Naive thymus-derived CD4-positive, alpha-beta T cell (primary cell): ENCODE data around the gene DAPK1. TPM values are rescaled to one million over a fixed set of nuclear protein-coding genes. Genes with fewer than 3 reads are reported as not detected.
A peak's percentile ranks its signal among the peaks of the same experiment; 100 is the strongest.

Experiments used
- ATAC-seq: fragments of 150-1000 bp; cut with Tn5 transposase; 2 replicates; pipeline ENCODE4 v1.10.0; 2021; ENCODE audit warnings: mild to moderate bottlenecking, moderate library complexity
- CTCF ChIA-PET: fragments of 350-600 bp; sonication (Branson Sonifier 250); formaldehyde crosslinking; loops from one replicate; lab custom pipeline; 2021; ENCODE audit warnings: antibody characterized with exemption; lab: Charles Lee
- POLR2A ChIA-PET: fragments of 350-600 bp; sonication (Branson Sonifier 250); formaldehyde crosslinking; loops from one replicate; lab custom pipeline; 2021; ENCODE audit warnings: antibody characterized with exemption, inconsistent platforms; lab: Charles Lee
- DNase-seq, 9 donors: peaks; one replicate each; pipeline versions ENCODE4 v3.0.0 to v3.0.0-alpha.2; 2020 to 2022; ENCODE audit warnings: mixed read lengths in 1 of 9
- H3K27ac ChIP-seq: one replicate; pipeline ENCODE4 v1.7.0; 2013; ENCODE audit warnings: mild to moderate bottlenecking, low read depth, low read length, moderate library complexity
- H3K27me3 ChIP-seq, 2 donors: one replicate each; pipeline ENCODE4 v1.7.0; 2013; ENCODE audit warnings: low read length in 2 of 2, mild to moderate bottlenecking in 2 of 2, moderate library complexity in 2 of 2; ENCODE audit not compliant: control insufficient read depth in 2 of 2, insufficient read depth in 2 of 2
- H3K36me3 ChIP-seq, 3 experiments: 1 replicate in 2 of 3; 2 replicates in 1 of 3; pipeline ENCODE4 v1.7.0; 2013; ENCODE audit warnings: low read length in 3 of 3, mild to moderate bottlenecking in 3 of 3, moderate library complexity in 1 of 3; ENCODE audit not compliant: insufficient read depth in 3 of 3, control insufficient read depth in 2 of 3
- H3K4me1 ChIP-seq, 2 donors: one replicate each; pipeline ENCODE4 v1.7.0; 2013; ENCODE audit warnings: low read length in 2 of 2, mild to moderate bottlenecking in 2 of 2, moderate library complexity in 1 of 2; ENCODE audit not compliant: control insufficient read depth in 2 of 2, insufficient read depth in 2 of 2
- H3K4me3 ChIP-seq: 2 replicates; pipeline ENCODE4 v1.7.0; 2013; ENCODE audit warnings: mild to moderate bottlenecking, low read length
- H3K9me3 ChIP-seq, 3 experiments: 1 replicate in 2 of 3; 2 replicates in 1 of 3; pipeline ENCODE4 v1.7.0; 2013; ENCODE audit warnings: low read length in 3 of 3; ENCODE audit not compliant: control insufficient read depth in 2 of 3
- H3K27ac Mint-ChIP-seq, 9 donors: one replicate each; pipeline ENCODE4 v1.8.0; 2020 to 2022; ENCODE audit warnings: mixed read lengths in 9 of 9, mild to moderate bottlenecking in 8 of 9, moderate library complexity in 5 of 9, inconsistent platforms in 2 of 9
- H3K27me3 Mint-ChIP-seq, 5 donors: one replicate each; pipeline ENCODE4 v1.8.0; 2021 to 2022; ENCODE audit warnings: mixed read lengths in 5 of 5, mild to moderate bottlenecking in 1 of 5
- H3K36me3 Mint-ChIP-seq, 5 donors: one replicate each; pipeline ENCODE4 v1.8.0; 2020 to 2022; ENCODE audit warnings: mixed read lengths in 5 of 5, mild to moderate bottlenecking in 3 of 5, inconsistent platforms in 1 of 5
- H3K4me1 Mint-ChIP-seq, 7 donors: one replicate each; pipeline ENCODE4 v1.8.0; 2020 to 2022; ENCODE audit warnings: mixed read lengths in 7 of 7, mild to moderate bottlenecking in 3 of 7, inconsistent platforms in 1 of 7
- H3K4me3 Mint-ChIP-seq, 10 donors: one replicate each; pipeline ENCODE4 v1.8.0; 2020 to 2022; ENCODE audit warnings: mild to moderate bottlenecking in 10 of 10, mixed read lengths in 10 of 10, moderate library complexity in 6 of 10, inconsistent platforms in 2 of 10
- H3K9me3 Mint-ChIP-seq, 11 donors: one replicate each; pipeline ENCODE4 v1.8.0; 2020 to 2022; ENCODE audit warnings: mixed read lengths in 11 of 11, mild to moderate bottlenecking in 4 of 11, inconsistent platforms in 1 of 11, moderate library complexity in 1 of 11
- intact Hi-C, 2 donors: fragments of 100-400 bp; cut with micrococcal nuclease; formaldehyde crosslinking; loops; one replicate each; pipeline ENCODE4 v1.15.1; 2023
- polyA plus RNA-seq, 2 donors: library from polyadenylated mRNA; unstranded; fragments of 300-500 nt; fragmentation: Illumina TruSeq; gene quantifications; one replicate each; pipeline ENCODE4 v1.2.3, GENCODE V29; 2021
- total RNA-seq, 6 experiments: library from RNA in 5 of 6; stranded (reverse) in 5 of 6; gene quantifications; 1 replicate in 5 of 6; 2 replicates in 1 of 6; pipeline ENCODE4 v1.2.3 and lab custom pipeline; 2021 to 2026

DAPK1 gene
- total and polyA plus RNA-seq, 7 experiments from 2014 or later: 0.20 to 44.8 (median 1.9) TPM

- H3K36me3 Mint-ChIP-seq: peaks cover 0 to 3% (median 0%) of the 10 kb centered on the region in 5 donors
- peaks cover 0 to 38% (median 0%) of the 10 kb centered on the region in 5 donors for H3K27me3 Mint-ChIP-seq
- H3K4me3 Mint-ChIP-seq: no peak overlapping the region
- H3K9me3 Mint-ChIP-seq: no peaks in the 10 kb centered on the region
- peaks cover 22 to 50% (median 35%) of the 10 kb centered on the region in 7 donors for H3K4me1 Mint-ChIP-seq
- no peak for ATAC-seq
- Histone ChIP-seq H3K9me3 (no peaks in the 10 kb centered on the region), H3K27me3 (no peaks in the 10 kb centered on the region), H3K4me3 (no peak overlapping the region), H3K27ac (no peak overlapping the region), H3K36me3 (no peaks in the 10 kb centered on the region), H3K4me1 (peaks cover 0 to 29% of the 10 kb centered on the region in 2 donors)
- CTCF ChIA-PET: no interaction called here
- intact Hi-C loops: no loop called here
- POLR2A ChIA-PET: interaction anchor here (0.6 kb wide), 1 partner anchor 266 kb away, joined by 3 read pairs; no protein-coding TSS in a partner anchor
- H3K27ac Mint-ChIP-seq: peak overlapping the region in 3 of 9 donors; percentile 43 to 59 (median 56)
- DNase-seq: no peak
Observed at GRCh38 chr9:87706066-87706739, 208.5 kb downstream of the DAPK1 start.

GRCh38 chr9:87707805-87708506 is 210.3 kb downstream of the DAPK1 start:
- H3K27ac Mint-ChIP-seq: peak overlapping the region in 4 of 9 donors; percentile 17 to 78 (median 72)
- POLR2A ChIA-PET: interaction anchor here (0.7 to 5.9 kb wide), 2 partner anchors 18 to 25 kb away, joined by 3 to 51 read pairs; partner anchors contain the start of gene CTSL
- no peak for DNase-seq

GRCh38 chr9:87708546-87708945 is 210.9 kb downstream of the DAPK1 start:
- Mint-ChIP-seq H3K36me3 (peaks cover 0 to 3% (median 0%) of the 10 kb centered on the region in 5 donors), H3K4me3 (peak overlapping the region; percentile 58 to 81 (median 67)), H3K27ac (peak overlapping the region in 8 of 9 donors; percentile 26 to 96 (median 90)), H3K4me1 (peaks cover 26 to 61% (median 44%) of the 10 kb centered on the region in 7 donors), H3K9me3 (peaks cover 0 to 1% (median 0%) of the 10 kb centered on the region in 11 donors), H3K27me3 (peaks cover 0 to 33% (median 0%) of the 10 kb centered on the region in 5 donors)
- DNase-seq: no peak
- H3K36me3 ChIP-seq: no peaks in the 10 kb centered on the region
- ChIA-PET POLR2A (interaction anchor here (0.6 to 5.9 kb wide), 6 partner anchors 13 to 1218 kb away, joined by 3 to 51 read pairs (median 4); partner anchors contain the start of gene CTSL), CTCF (no interaction called here)
- intact Hi-C loops: no loop called here
- ATAC-seq: no peak
- peak overlapping the region; percentile 53 for H3K27ac ChIP-seq
- no peaks in the 10 kb centered on the region for H3K27me3 ChIP-seq
- no peaks in the 10 kb centered on the region for H3K9me3 ChIP-seq
- peaks cover 0 to 29% of the 10 kb centered on the region in 2 donors for H3K4me1 ChIP-seq
- H3K4me3 ChIP-seq: peak overlapping the region; percentile 10

More at GRCh38 chr9:87707805-87708506, 210.3 kb downstream of the DAPK1 start:
- H3K9me3 ChIP-seq: no peaks in the 10 kb centered on the region
- intact Hi-C loops: no loop called here
- Mint-ChIP-seq H3K4me3 (peak overlapping the region in 8 of 10 donors; percentile 1 to 50 (median 32)), H3K9me3 (peaks cover 0 to 1% (median 0%) of the 10 kb centered on the region in 11 donors), H3K36me3 (peaks cover 0 to 3% (median 0%) of the 10 kb centered on the region in 5 donors), H3K27me3 (peaks cover 0 to 32% (median 0%) of the 10 kb centered on the region in 5 donors), H3K4me1 (peaks cover 23 to 58% (median 38%) of the 10 kb centered on the region in 7 donors)
- peaks cover 0 to 29% of the 10 kb centered on the region in 2 donors for H3K4me1 ChIP-seq
- no peaks in the 10 kb centered on the region for H3K36me3 ChIP-seq
- H3K4me3 ChIP-seq: no peak overlapping the region
- no peaks in the 10 kb centered on the region for H3K27me3 ChIP-seq
- CTCF ChIA-PET: no interaction called here
- no peak for ATAC-seq
- no peak overlapping the region for H3K27ac ChIP-seq

- peak overlapping the region; percentile 26 to 96 (median 90) for H3K27ac Mint-ChIP-seq
Observed at GRCh38 chr9:87708986-87709728, 211.5 kb downstream of the DAPK1 start.

GRCh38 chr9:87710443-87710842 is 212.8 kb downstream of the DAPK1 start:
- CTCF ChIA-PET: interaction anchor here (1.2 kb wide), 1 partner anchor 10 kb away, joined by 3 read pairs; no protein-coding TSS in a partner anchor
- POLR2A ChIA-PET: interaction anchor here (0.7 to 5.9 kb wide), 4 partner anchors 11 to 30 kb away, joined by 5 to 51 read pairs (median 6); partner anchors contain the start of gene CTSL
- no peak overlapping the region for H3K27ac ChIP-seq
- intact Hi-C loops: no loop called here
- H3K36me3 Mint-ChIP-seq: peaks cover 0 to 3% (median 0%) of the 10 kb centered on the region in 5 donors
- H3K9me3 ChIP-seq: no peaks in the 10 kb centered on the region
- H3K27me3 Mint-ChIP-seq: peaks cover 0 to 34% (median 0%) of the 10 kb centered on the region in 5 donors
- peak overlapping the region in 2 of 10 donors; percentile 56 to 67 for H3K4me3 Mint-ChIP-seq
- H3K4me1 ChIP-seq: peaks cover 0 to 29% of the 10 kb centered on the region in 2 donors
- peaks cover 28 to 61% (median 48%) of the 10 kb centered on the region in 7 donors for H3K4me1 Mint-ChIP-seq
- no peaks in the 10 kb centered on the region for H3K27me3 ChIP-seq
- H3K4me3 ChIP-seq: no peak overlapping the region
- no peaks in the 10 kb centered on the region for H3K36me3 ChIP-seq
- peak overlapping the region in 5 of 9 donors; percentile 32 to 96 (median 81) for H3K27ac Mint-ChIP-seq
- ATAC-seq (no peak), DNase-seq (no peak)
- H3K9me3 Mint-ChIP-seq: peaks cover 0 to 1% (median 0%) of the 10 kb centered on the region in 11 donors

More at GRCh38 chr9:87708986-87709728, 211.5 kb downstream of the DAPK1 start:
- Mint-ChIP-seq H3K4me1 (peaks cover 26 to 61% (median 48%) of the 10 kb centered on the region in 7 donors), H3K27me3 (peaks cover 0 to 35% (median 0%) of the 10 kb centered on the region in 5 donors), H3K9me3 (peaks cover 0 to 1% (median 0%) of the 10 kb centered on the region in 11 donors), H3K36me3 (peaks cover 0 to 3% (median 0%) of the 10 kb centered on the region in 5 donors), H3K4me3 (peak overlapping the region; percentile 58 to 81 (median 67))
- peak overlapping the region; percentile 10 for H3K4me3 ChIP-seq
- no peaks in the 10 kb centered on the region for H3K9me3 ChIP-seq
- peak in 6 of 9 donors; percentile 14 to 56 (median 36) for DNase-seq
- CTCF ChIA-PET: interaction anchor here (0.6 to 0.8 kb wide), 2 partner anchors 17 to 754 kb away, joined by 3 read pairs; partner anchors contain the start of gene CTSL
- H3K27ac ChIP-seq: peak overlapping the region; percentile 53
- peaks cover 0 to 29% of the 10 kb centered on the region in 2 donors for H3K4me1 ChIP-seq
- peak; percentile 47 for ATAC-seq
- H3K36me3 ChIP-seq: no peaks in the 10 kb centered on the region
- POLR2A ChIA-PET: interaction anchor here (0.6 to 5.9 kb wide), 7 partner anchors 13 to 1217 kb away, joined by 3 to 51 read pairs (median 5); partner anchors contain the start of gene CTSL
- intact Hi-C loops: loop anchor here in 1 of 2 donors (1.0 kb wide), 1 partner anchor 16 kb away; no protein-coding TSS in a partner anchor
- no peaks in the 10 kb centered on the region for H3K27me3 ChIP-seq
